LNCAP (cell line): ENCODE data around the gene PSMA5.

Experiments used
- CTCF ChIP-seq: fragments of 450-650 bp; IDR thresholded peaks from 2 replicates; pipeline ENCODE4 v1.5.1; 2017; ENCODE audit warnings: mild to moderate bottlenecking

Gene PSMA5

GRCh38 chr1:109388208-109388711 lies 38.0 kb downstream of the PSMA5 start:
- no peak for TF ChIP-seq CTCF

- no peak for TF ChIP-seq CTCF
Measured at GRCh38 chr1:109386054-109386717, 40.1 kb downstream of the PSMA5 start.

- TF ChIP-seq CTCF = no peak
Measured at GRCh38 chr1:109385417-109385816, 40.8 kb downstream of the PSMA5 start.

- no peak for TF ChIP-seq CTCF
Measured at GRCh38 chr1:109383854-109384253, 42.4 kb downstream of the PSMA5 start.

- TF ChIP-seq CTCF = no peak
Measured at GRCh38 chr1:109383087-109383779, 43.0 kb downstream of the PSMA5 start.

- no peak for TF ChIP-seq CTCF
Measured at GRCh38 chr1:109381573-109381972, 44.7 kb downstream of the PSMA5 start.

- TF ChIP-seq CTCF = no peak
Measured at GRCh38 chr1:109379907-109380306, 46.3 kb downstream of the PSMA5 start.
